Stomach (tissue), 4 donors: ENCODE data around the gene WDR70.

Experiments used
- CTCF ChIP-seq, 7 experiments: fragments of 450-650 bp in 4 of 7; fragments of 200-600 bp in 3 of 7; sonication (generic) in 3 of 7; IDR thresholded peaks; one replicate each; pipeline ENCODE4 v1.5.1; 2016 to 2019; ENCODE audit warnings: antibody characterized with exemption in 7 of 7, control low read depth in 2 of 7, mild to moderate bottlenecking in 1 of 7
- EP300 ChIP-seq: sonication (generic); formaldehyde crosslinking; IDR thresholded peaks from one replicate; pipeline ENCODE4 v1.6.1; 2017; ENCODE audit warnings: antibody characterized with exemption
- POLR2A ChIP-seq, 4 donors: fragments of 450-650 bp; IDR thresholded peaks; one replicate each; pipeline ENCODE4 v1.6.1; 2016; ENCODE audit warnings: antibody characterized with exemption in 4 of 4, control low read depth in 2 of 4, mild to moderate bottlenecking in 1 of 4, moderate library complexity in 1 of 4
- POLR2AphosphoS5 ChIP-seq, 3 donors: sonication (generic); formaldehyde crosslinking; IDR thresholded peaks; one replicate each; pipeline ENCODE4 v1.6.1; 2016; ENCODE audit warnings: antibody characterized with exemption in 3 of 3

- TF ChIP-seq CTCF (IDR thresholded peaks at IDR 0.05) (no peak), POLR2A (IDR thresholded peaks at IDR 0.05) (no peak), EP300 (no peak), POLR2AphosphoS5 (IDR thresholded peaks at IDR 0.05) (no peak)
Observed at GRCh38 chr5:37519807-37520206, 140.7 kb downstream of the WDR70 start.
